Activated T-cell treated with anti-CD3 and anti-CD28 coated beads for 48 hours (primary cell): ENCODE measurements around the gene WASF1.
"Not testable (repeated sequence)": the region's sequence is repeated elsewhere in the genome, so short reads cannot be mapped to it uniquely, and the experiment has no call there.

Experiments used
- DNase-seq: peaks from one replicate; pipeline ENCODE4 v3.0.0-alpha.2; 2020; ENCODE audit warnings: low read depth

Gene WASF1

GRCh38 chr6:110089323-110089722, 90.1 kb downstream of the WASF1 start:
- no peak for DNase-seq

DNA sequence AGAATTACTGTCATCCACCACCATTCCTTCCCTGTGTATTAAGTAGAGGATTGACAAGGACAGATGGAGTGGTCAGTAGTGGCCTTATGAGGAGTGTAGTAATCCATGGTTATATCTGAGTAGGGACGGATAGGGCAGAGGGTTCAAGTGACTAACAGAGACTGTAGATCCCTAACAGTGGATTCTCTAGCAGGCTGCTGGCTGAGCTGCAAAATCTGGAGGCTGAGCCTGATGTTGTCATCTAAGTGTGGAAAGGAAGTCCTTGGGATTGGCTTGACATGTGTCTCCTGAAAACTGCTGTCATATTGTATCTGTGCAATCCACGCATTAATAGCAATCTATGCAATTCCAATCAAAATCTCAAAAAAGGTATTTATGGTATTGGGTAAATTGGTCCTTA, 94.2 kb downstream of the WASF1 start:
- no peak for DNase-seq

DNA sequence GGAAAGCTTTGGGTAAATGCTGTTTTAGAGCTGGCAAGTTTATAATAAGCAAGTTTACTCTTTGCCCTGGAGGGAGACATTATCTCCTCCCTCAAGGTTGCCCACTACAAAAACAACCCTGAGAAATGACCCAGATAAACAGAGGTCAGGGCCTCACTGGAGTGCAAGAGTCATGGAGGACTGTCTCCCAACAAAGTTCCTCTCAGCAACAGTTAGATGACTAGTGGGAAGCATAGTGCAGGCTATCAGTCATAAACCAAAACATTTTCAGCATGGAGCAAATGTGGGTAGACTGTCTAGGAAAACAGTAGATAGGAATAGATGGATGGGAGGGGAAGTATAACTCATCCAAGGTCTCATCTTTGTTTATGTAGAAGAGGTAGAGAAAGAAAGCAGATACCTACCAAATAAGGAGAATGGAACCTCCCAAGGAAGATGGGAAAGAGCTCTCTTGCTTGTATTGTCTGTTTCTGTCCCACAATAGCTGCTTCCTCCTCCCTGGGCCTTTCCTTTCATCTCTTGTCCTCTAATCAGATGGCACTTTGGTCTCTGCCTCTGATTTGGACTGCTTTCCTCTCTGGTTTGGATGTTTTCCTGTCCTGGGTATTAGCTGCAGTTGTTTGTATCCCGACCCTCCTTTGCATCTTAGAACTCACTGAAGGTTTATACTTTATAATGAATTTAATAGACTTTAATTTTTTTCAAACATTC, 95.4 kb downstream of the WASF1 start:
- no peak for DNase-seq

GRCh38 chr6:110075406-110075805, 104.1 kb downstream of the WASF1 start:
- DNase-seq = no peak

- not testable (repeated sequence) for DNase-seq
These were observed 106.0 kb downstream of the WASF1 start for GRCh38 chr6:110073474-110073873.

DNA sequence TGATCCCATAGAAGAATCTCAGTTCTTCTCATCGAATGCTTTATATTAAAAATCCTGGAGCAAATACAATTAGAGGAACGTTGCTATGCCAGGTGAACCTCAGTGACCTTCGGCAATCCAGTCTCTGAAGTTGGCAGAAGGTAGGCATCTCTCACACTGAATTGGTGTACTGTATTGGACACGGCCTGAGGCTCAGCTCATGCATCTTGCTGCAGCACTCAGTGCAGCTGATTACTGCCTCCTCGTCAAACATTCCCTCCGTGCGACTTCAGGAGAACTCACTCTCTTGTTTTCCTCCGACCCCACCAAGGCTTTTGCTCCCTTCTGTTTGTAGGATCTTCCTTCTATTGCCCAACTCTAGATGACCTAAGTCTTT, 110.9 kb downstream of the WASF1 start:
- no peak for DNase-seq

GRCh38 chr6:110067837-110068591, 111.5 kb downstream of the WASF1 start:
- no peak for DNase-seq

DNA sequence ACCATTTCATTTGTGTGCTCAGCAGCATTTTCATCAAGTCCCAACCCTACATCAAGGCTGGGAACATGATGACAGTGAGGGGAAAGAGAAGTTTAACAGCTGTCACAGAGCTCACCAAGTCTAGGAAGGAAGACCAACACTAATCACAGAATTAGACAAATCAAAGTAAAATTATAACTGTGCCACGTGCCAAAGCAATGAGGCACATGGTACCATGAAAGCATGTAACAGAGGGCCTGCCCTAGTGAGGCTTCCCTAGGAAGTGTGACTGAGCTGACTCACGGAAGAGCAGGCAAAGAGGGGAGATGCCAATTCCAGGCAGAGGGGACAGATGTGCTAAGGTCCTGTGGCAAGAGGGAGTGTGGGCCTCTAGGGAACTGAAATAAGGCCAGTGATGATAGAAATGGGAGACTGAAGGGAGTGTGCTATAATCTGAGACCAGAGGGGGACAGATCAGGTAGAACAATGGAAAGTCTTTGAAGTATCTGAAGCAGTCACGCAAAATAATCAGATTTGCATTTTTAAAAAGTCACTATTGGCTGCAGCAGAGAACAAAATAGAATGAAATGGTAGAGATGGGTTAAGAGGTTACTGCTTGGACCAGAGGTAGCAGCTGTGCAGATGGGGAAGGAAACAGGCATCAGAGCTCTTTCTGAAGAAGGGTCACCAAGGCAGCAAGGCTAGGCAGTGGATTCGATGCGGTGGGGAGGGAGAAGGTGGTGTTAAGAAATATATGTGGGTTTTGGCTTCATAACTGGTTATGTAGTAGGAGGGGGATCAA, 114.5 kb downstream of the WASF1 start:
- no peak for DNase-seq

- DNase-seq = peak; percentile 12
These were observed 115.7 kb downstream of the WASF1 start for GRCh38 chr6:110063594-110064263.

DNA sequence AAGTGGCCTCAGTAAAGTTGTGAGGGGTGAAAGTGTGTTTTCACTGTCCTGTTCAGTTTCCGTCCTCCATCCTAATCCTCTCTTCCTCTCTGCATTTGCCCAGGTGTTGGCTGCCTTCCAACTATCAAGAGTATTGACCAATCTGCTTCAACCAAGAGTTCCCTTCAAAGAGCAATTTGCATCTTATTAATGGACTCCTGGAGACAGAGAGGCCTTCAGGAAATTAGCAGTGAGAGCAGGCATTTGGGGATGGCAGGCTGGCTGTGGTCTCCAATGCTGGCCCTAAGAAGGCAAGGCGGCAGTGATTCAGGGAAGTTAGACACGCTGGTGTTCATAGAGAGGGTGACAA, 124.1 kb downstream of the WASF1 start:
- DNase-seq = no peak

GRCh38 chr6:110054664-110055386, 124.6 kb downstream of the WASF1 start:
- no peak for DNase-seq

DNA sequence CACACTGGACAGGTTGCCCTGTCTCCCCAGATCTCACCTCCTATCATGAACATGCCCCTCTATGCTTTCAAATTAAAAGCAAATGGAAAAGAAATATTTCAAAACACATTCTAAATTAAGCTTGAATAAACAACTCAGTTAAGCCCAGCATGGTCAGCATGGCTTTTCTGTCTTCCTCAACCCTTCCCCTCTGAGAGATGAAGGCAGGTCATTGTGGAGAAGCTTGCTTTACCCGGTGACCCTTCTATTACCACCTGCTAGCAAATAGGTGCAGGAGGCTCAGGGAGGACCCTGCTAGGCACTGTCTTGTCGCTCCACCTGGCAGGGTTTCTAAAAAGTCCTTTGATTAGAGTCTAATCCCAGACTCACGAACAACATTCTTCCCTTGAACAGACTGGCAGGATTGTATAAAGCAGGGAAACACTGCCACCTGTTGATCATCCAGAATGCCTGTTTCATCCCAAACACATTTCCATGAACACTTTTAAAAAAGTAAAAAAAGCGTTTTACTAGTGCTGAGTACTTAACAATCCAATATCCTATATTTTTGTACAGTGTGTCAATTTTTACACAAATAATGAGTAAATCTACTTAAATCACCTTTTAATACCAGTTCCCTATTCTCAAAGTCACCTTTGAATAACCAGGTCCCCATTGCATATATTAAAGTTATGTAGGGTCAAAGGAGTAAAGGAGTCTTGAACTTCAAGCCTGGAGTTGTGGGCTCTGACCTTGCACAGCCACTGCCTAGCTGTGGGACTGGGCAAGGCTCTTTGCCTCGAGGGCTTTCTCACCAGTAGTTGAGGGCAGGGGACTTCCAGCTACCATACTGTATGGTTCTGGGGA, 125.9 kb downstream of the WASF1 start:
- no peak for DNase-seq

GRCh38 chr6:110050440-110050813, 129.0 kb downstream of the WASF1 start:
- DNase-seq = no peak
